Lung (tissue), 12 donors: Measurements from ENCODE around the gene LGALS4. TPM values are rescaled to one million over a fixed set of nuclear protein-coding genes. Genes with fewer than 3 reads are reported as not detected.
A peak's percentile ranks its signal among the peaks of the same experiment; 100 is the strongest.

Source experiments
- ATAC-seq: fragments of 200-7000 bp; cut with Tn5 transposase; one replicate; pipeline ENCODE4 v1.9.1; 2020; ENCODE audit warnings: moderate number of reproducible peaks; ENCODE audit not compliant: insufficient read depth, low FRiP score
- DNase-seq, 3 donors: peaks; one replicate each; pipeline ENCODE4 v3.0.0-alpha.2; 2013 to 2017
- H3K27ac ChIP-seq, 2 donors: one replicate each; pipeline ENCODE4 v1.5.1; 2013; ENCODE audit warnings: mild to moderate bottlenecking in 2 of 2, moderate library complexity in 2 of 2, control low read depth in 1 of 2, inconsistent platforms in 1 of 2, low read depth in 1 of 2, low read length in 1 of 2
- H3K27me3 ChIP-seq, 3 donors: one replicate each; pipeline ENCODE4 v1.5.1; 2013; ENCODE audit warnings: low read length in 2 of 3; ENCODE audit not compliant: control insufficient read depth in 3 of 3, insufficient read depth in 3 of 3
- H3K36me3 ChIP-seq, 4 donors: one replicate each; pipeline ENCODE4 v1.5.1; 2013; ENCODE audit warnings: low read length in 4 of 4, mild to moderate bottlenecking in 1 of 4, moderate library complexity in 1 of 4; ENCODE audit not compliant: control insufficient read depth in 4 of 4, insufficient read depth in 4 of 4
- H3K4me1 ChIP-seq, 5 donors: one replicate each; pipeline ENCODE4 v1.5.1; 2013; ENCODE audit warnings: low read length in 5 of 5, mild to moderate bottlenecking in 2 of 5, moderate library complexity in 1 of 5; ENCODE audit not compliant: control insufficient read depth in 5 of 5, insufficient read depth in 5 of 5
- H3K4me3 ChIP-seq: one replicate; pipeline ENCODE4 v1.5.1; 2013; ENCODE audit warnings: mild to moderate bottlenecking, control low read depth, moderate library complexity
- H3K9ac ChIP-seq, 2 donors: one replicate each; pipeline ENCODE4 v1.5.1; 2013; ENCODE audit warnings: low read length in 2 of 2, control low read depth in 1 of 2; ENCODE audit not compliant: insufficient read depth in 1 of 2
- H3K9me3 ChIP-seq, 4 donors: one replicate each; pipeline ENCODE4 v1.5.1; 2013; ENCODE audit warnings: low read length in 3 of 4, mild to moderate bottlenecking in 1 of 4, moderate library complexity in 1 of 4; ENCODE audit not compliant: control insufficient read depth in 4 of 4, insufficient read depth in 3 of 4
- WGBS, 2 donors: extraction: QIAGEN DNeasy Blood & Tissue Kit; methylation state at CpG; one replicate each; pipeline ENCODE4 v1.1.7; 2013; 5-methylcytosine and 5-hydroxymethylcytosine counted together
- polyA plus RNA-seq, 2 donors: library from polyadenylated mRNA; stranded (reverse); fragments of 200-250 nt; gene quantifications; one replicate each; pipeline ENCODE4 v1.2.1, GENCODE V29; 2013
- total RNA-seq, 2 donors: library from RNA; depleted of rRNA in 1 of 2; stranded (reverse); fragments of >200 nt in 1 of 2; gene quantifications; one replicate each; pipeline ENCODE4 v1.2.1, GENCODE V29; 2014 to 2021
- TF ChIP-seq, protein P1 (sequence below): IDR thresholded peaks from 2 replicates; pipeline ENCODE4 v1.5.1; 2012; ENCODE audit warnings: mild to moderate bottlenecking; ENCODE audit errors: control extremely low read depth, extremely low read depth
- donor health status: control.
- donor health status: control.
- donor health status: Bipolar disorder and iron deficiency.
- donor health status: healthy.
- donor health status: DM: yes; HTN: yes; CAD: no.

The LGALS4 gene
- total and polyA plus RNA-seq, 4 donors: 0.39 to 4.1 (median 2.6) TPM

DNA sequence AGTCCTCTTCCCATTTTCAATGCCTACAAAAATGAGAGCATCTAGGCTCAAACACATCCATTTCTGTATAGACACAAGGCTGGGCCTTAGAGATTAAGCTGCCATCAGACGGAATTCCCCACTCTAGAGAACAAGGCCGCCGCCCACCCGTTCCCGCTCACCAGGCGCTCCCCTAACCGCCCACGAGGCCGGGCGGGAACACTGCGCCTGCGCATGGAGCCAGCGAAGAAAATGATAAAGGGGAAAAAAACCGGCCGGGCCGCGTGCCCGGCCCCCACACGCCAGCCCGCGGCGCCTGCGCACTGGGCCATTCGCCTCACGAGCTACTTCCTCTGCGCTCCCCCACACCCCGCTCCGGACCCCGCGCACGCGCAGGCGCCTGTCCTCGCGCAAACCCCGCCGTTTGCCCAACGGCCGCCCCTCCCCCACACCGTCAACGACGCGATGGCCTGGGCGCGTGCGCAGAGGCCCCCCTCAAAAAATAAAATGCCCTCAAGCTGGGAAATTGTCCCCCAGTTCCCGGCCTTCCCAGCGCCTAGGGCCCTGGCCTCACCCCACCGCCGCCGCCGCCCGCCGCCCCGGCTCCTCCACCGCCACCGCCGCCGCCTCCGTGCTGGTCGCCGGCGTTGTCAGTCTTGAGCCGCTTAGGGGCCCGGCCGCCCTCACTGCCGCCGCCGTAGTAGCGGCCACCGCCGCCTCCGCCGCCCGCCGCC is 36.6 kb upstream of the LGALS4 start:
- TF ChIP-seq, protein P1, sequence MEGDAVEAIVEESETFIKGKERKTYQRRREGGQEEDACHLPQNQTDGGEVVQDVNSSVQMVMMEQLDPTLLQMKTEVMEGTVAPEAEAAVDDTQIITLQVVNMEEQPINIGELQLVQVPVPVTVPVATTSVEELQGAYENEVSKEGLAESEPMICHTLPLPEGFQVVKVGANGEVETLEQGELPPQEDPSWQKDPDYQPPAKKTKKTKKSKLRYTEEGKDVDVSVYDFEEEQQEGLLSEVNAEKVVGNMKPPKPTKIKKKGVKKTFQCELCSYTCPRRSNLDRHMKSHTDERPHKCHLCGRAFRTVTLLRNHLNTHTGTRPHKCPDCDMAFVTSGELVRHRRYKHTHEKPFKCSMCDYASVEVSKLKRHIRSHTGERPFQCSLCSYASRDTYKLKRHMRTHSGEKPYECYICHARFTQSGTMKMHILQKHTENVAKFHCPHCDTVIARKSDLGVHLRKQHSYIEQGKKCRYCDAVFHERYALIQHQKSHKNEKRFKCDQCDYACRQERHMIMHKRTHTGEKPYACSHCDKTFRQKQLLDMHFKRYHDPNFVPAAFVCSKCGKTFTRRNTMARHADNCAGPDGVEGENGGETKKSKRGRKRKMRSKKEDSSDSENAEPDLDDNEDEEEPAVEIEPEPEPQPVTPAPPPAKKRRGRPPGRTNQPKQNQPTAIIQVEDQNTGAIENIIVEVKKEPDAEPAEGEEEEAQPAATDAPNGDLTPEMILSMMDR: no peak
- Histone ChIP-seq H3K36me3 (peaks cover 26 to 31% (median 28%) of the 10 kb centered on the region in 4 donors), H3K4me1 (peaks cover 4 to 33% (median 9%) of the 10 kb centered on the region in 5 donors)

DNA sequence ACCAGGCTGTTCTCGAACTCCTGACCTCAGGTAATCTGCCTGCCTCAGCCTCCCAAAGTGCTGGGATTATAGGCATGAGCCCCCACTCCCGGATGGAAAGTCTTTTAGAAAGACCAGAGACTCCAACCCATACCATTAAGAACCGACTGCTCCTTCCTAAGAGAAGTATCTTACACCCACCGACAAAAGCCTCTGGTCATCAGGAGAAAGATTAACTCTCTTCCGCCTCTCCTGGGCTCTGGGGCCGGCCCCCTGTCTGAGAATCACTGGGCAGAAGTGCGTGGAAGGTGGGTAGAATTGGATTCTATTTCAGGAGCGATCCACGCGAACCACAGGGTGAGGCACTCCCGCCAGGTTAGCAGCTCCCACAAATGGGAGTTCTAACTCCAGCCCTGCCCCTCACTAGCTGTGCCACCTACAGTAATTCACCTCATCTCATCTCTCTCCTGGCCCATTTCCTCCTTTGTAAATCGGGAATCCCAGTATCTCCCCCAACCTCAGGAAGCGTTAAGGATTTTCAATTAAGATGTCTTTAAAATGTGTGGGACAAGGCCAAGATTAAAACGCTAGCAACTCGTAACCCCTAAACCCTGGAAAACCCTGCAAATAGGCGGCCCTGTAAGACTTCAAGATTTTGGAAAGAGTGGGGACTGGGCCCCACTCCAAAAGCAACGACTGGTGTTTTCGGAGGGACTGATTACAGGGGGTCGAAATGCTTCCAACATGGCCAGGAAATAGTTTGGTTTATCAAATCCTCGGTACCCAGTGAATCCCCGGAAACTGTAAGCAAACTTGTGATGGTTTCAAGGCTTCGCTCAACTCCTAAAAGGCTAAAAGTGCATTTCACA is 35.8 kb upstream of the LGALS4 start:
- TF ChIP-seq, protein P1: no peak
- peaks cover 30 to 39% (median 35%) of the 10 kb centered on the region in 4 donors for H3K36me3 ChIP-seq
- 22 to 37% methylated on average over 22 of the region's 22 CpGs for WGBS, 2 donors
- no peaks in the 10 kb centered on the region for H3K9me3 ChIP-seq
- H3K9ac ChIP-seq: peak overlapping the region; percentile 72 to 76
- H3K27ac ChIP-seq: peak overlapping the region; percentile 99 to 100
- DNase-seq (peak in 1 of 3 donors; percentile 39), ATAC-seq (no peak)
- H3K27me3 ChIP-seq: no peaks in the 10 kb centered on the region
- peaks cover 4 to 33% (median 9%) of the 10 kb centered on the region in 5 donors for H3K4me1 ChIP-seq
- peak overlapping the region; percentile 85 for H3K4me3 ChIP-seq

More for the DNA sequence above, 36.6 kb upstream of the LGALS4 start:
- no peaks in the 10 kb centered on the region for H3K9me3 ChIP-seq
- DNase-seq: peak; percentile 98 to 99 (median 98)
- H3K27me3 ChIP-seq: no peaks in the 10 kb centered on the region
- H3K9ac ChIP-seq: peak overlapping the region; percentile 72 to 76
- peak overlapping the region; percentile 85 for H3K4me3 ChIP-seq
- ATAC-seq: peak; percentile 39
- 0% methylated on average over 52 to 76 of the region's 76 CpGs for WGBS, 2 donors
- H3K27ac ChIP-seq: peak overlapping the region; percentile 99 to 100

DNA sequence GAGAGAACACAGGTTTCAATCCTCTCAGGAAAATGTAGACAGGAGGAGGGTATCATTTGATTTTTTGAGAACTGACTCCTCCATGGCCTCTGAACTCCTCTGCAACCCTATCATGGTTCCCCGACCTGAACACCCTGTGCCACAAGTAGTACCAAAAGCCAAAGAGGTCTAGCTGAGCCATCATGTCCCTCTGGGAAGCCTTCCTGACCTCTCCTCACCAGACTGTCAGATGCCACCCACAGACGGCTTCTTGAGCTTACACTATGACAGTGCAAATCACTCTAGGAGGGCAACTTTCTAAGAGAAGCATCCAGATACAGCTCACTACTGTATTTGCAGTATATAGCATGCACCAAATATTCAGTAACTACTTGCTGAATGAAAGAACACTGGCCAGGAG is 33.4 kb upstream of the LGALS4 start:
- Histone ChIP-seq H3K36me3 (peaks cover 48 to 61% (median 57%) of the 10 kb centered on the region in 4 donors), H3K27me3 (no peaks in the 10 kb centered on the region), H3K4me1 (peaks cover 4 to 22% (median 9%) of the 10 kb centered on the region in 5 donors), H3K9me3 (no peaks in the 10 kb centered on the region), H3K4me3 (no peak overlapping the region), H3K9ac (no peak overlapping the region), H3K27ac (no peak overlapping the region)
- TF ChIP-seq, protein P1: no peak
- ATAC-seq (no peak), DNase-seq (no peak)
- WGBS, 2 donors: 80 to 81% methylated on average over 2 of the region's 2 CpGs
